ENCODE measurements around the gene SMYD3.

The SMYD3 gene

DNA sequence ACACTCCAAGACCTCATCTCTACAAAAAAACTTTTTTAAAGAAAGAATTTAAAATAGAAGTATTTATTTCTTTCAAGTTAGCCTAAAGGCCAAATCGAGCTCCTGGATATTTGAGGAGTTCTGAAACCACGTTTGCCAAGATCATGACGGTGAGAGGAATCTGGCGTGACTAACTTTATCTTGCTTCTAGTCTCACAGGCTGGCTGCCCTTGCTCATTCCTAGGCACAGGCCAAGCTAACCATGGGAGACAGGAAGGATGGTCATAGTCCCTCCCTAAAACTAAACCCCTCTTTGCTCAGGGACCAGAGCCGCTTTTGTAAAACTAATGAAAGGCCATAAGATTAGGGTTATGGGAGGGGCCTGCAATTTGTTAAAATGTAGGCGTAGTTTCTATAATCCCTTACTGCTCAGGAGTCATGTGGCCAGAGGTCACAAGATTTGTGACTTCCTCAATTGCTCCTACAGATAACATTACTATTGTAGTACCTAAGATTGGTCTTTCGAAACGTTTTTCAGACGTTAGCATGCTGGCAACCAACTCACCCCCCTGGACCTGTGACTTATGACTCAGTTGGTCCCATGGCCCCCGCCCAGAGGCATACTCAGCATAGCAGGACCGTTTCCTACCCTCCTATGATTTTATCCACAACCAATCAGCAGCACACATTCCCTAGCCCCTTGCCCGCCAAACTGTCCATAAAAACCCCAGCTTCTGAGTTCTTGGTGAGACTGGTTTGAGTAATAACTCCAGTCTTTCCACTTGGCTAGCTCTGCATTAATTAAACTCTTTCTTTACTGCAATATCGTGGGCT, 425.0 kb downstream of the SMYD3 start:
- CTCF ChIA-PET = no interaction called here
- no peak for TF ChIP-seq HDGF (IDR thresholded peaks at IDR 0.05; ENCODE audit: borderline replicate concordance)
- no peak for TF ChIP-seq ELF4 (IDR thresholded peaks at IDR 0.05)
- TF ChIP-seq FOXM1 (IDR thresholded peaks at IDR 0.05; ENCODE audit: borderline replicate concordance) = no peak
- POLR2A ChIA-PET = no interaction called here
- no peak for DNase-seq (ENCODE audit: extremely low spot score)

DNA sequence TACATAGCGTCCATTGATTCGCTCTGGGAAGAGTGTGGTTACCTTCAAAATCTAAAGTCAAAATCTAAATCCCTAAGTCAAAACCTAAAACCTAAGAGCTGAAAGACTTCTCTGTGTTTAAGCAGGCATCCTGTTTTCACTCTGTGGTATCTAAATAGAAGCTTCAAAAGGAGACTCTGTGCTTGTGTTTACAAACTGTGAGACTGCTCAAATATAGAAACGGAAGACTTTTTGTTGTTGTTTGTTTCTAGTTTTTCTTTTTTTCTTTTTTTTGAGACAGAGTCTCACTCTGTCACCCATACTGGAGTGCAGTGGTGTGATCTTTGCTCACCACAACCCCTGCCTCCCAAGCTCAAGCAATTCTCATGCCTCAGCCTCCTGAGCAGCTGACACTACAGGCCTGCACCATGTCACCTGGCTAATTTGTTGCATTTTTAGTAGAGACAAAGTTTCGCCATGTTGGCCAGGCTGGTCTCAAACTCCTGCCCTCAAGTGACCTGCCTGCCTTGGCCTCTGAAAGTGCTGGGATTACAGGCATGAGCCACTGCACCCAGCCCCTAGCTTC, 425.9 kb downstream of the SMYD3 start:
- TF ChIP-seq LEF1 (IDR thresholded peaks at IDR 0.05; ENCODE audit: borderline replicate concordance) (no peak), CTBP1 (IDR thresholded peaks at IDR 0.05; ENCODE audit: borderline replicate concordance) (no peak), FOXM1 (IDR thresholded peaks at IDR 0.05; ENCODE audit: borderline replicate concordance) (no peak), ELF4 (IDR thresholded peaks at IDR 0.05) (no peak), FOXK2 (IDR thresholded peaks at IDR 0.05) (no peak), ARNT (IDR thresholded peaks at IDR 0.05) (no peak), SUZ12 (IDR thresholded peaks at IDR 0.05) (no peak), FOXA1 (IDR thresholded peaks at IDR 0.05) (no peak), HDGF (IDR thresholded peaks at IDR 0.05; ENCODE audit: borderline replicate concordance) (no peak), SP1 (IDR thresholded peaks at IDR 0.05) (no peak), L3MBTL2 (conservative IDR thresholded peaks at IDR 0.05) (no peak)
- POLR2A ChIA-PET = no interaction called here
- DNase-seq (ENCODE audit: extremely low spot score) = no peak
- CTCF ChIA-PET = no interaction called here

GRCh38 chr1:246080031-246080430, 427.0 kb downstream of the SMYD3 start:
- POLR2A ChIA-PET = no interaction called here
- CTCF ChIA-PET = no interaction called here
- TF ChIP-seq FOXM1 (IDR thresholded peaks at IDR 0.05; ENCODE audit: borderline replicate concordance) (no peak), FOXK2 (IDR thresholded peaks at IDR 0.05) (no peak), BHLHE40 (IDR thresholded peaks at IDR 0.05; ENCODE audit: borderline replicate concordance) (no peak), LEF1 (IDR thresholded peaks at IDR 0.05; ENCODE audit: borderline replicate concordance) (no peak)
- DNase-seq (ENCODE audit: extremely low spot score) = no peak

DNA sequence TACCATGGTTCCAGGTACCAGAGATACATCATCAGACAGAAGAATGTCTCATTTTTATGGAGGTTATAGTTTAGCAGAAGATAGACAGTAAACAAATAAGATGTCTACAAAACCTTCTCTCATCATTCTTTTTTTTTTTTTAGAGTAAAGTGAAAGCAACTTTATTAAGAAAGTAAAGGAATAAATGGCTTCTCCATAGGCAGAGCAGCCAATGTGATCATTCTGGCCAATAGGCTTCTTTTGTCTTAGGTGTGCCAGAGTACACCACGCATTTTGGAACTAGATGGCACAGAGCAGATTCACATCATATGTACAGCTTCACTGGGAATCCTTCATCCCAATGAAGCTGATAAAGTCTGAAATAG, 428.2 kb downstream of the SMYD3 start:
- TF ChIP-seq BHLHE40 (IDR thresholded peaks at IDR 0.05; ENCODE audit: borderline replicate concordance) = no peak
- no peak for TF ChIP-seq FOXA1 (IDR thresholded peaks at IDR 0.05)
- no peak for TF ChIP-seq FOXK2 (IDR thresholded peaks at IDR 0.05)
- TF ChIP-seq PKNOX1 (IDR thresholded peaks at IDR 0.05) = no peak
- TF ChIP-seq ELF4 (IDR thresholded peaks at IDR 0.05) = no peak
- no peak for TF ChIP-seq CTBP1 (IDR thresholded peaks at IDR 0.05; ENCODE audit: borderline replicate concordance)
- no peak for TF ChIP-seq FOXM1 (IDR thresholded peaks at IDR 0.05; ENCODE audit: borderline replicate concordance)
- no peak for TF ChIP-seq SUZ12 (IDR thresholded peaks at IDR 0.05)
- TF ChIP-seq LEF1 (IDR thresholded peaks at IDR 0.05; ENCODE audit: borderline replicate concordance) = no peak
- CTCF ChIA-PET = no interaction called here
- POLR2A ChIA-PET = no interaction called here
- no peak for DNase-seq (ENCODE audit: extremely low spot score)

GRCh38 chr1:246078126-246078887, 428.8 kb downstream of the SMYD3 start:
- ChIA-PET CTCF (no interaction called here), POLR2A (no interaction called here)
- no peak for DNase-seq (ENCODE audit: extremely low spot score)
- no peak for TF ChIP-seq L3MBTL2 (conservative IDR thresholded peaks at IDR 0.05)
- TF ChIP-seq TARDBP (IDR thresholded peaks at IDR 0.05) = no peak
- no peak for TF ChIP-seq FOXK2 (IDR thresholded peaks at IDR 0.05)
- TF ChIP-seq PKNOX1 (IDR thresholded peaks at IDR 0.05) = no peak
- no peak for TF ChIP-seq HDGF (IDR thresholded peaks at IDR 0.05; ENCODE audit: borderline replicate concordance)
- no peak for TF ChIP-seq ARNT (IDR thresholded peaks at IDR 0.05)
- no peak for TF ChIP-seq SP1 (IDR thresholded peaks at IDR 0.05)
- no peak for TF ChIP-seq ELF4 (IDR thresholded peaks at IDR 0.05)
- TF ChIP-seq SUZ12 (IDR thresholded peaks at IDR 0.05) = no peak
- no peak for TF ChIP-seq LEF1 (IDR thresholded peaks at IDR 0.05; ENCODE audit: borderline replicate concordance)
- no peak for TF ChIP-seq FOXM1 (IDR thresholded peaks at IDR 0.05; ENCODE audit: borderline replicate concordance)
- no peak for TF ChIP-seq FOXA1 (IDR thresholded peaks at IDR 0.05)
- no peak for TF ChIP-seq BHLHE40 (IDR thresholded peaks at IDR 0.05; ENCODE audit: borderline replicate concordance)

DNA sequence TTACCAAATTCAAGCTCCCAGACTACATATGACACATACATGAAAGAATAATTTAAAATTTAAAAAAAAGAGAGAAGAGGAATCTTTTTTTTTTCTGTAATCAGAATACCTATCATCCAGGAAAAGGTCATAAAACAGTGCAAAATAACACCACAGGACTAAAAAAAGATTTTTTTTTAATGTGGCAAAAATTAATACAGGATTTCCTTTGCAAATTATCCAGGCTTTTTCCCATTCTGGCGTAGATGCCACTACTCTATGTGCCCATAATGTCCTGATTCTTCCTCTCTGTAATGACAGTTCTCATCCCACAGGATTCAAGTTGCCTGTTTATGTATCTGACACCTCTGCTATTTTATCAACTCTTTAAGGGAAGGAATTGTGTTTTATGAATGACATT, 429.6 kb downstream of the SMYD3 start:
- TF ChIP-seq ZNF384 (IDR thresholded peaks at IDR 0.05) (no peak), BHLHE40 (IDR thresholded peaks at IDR 0.05; ENCODE audit: borderline replicate concordance) (no peak), FOXM1 (IDR thresholded peaks at IDR 0.05; ENCODE audit: borderline replicate concordance) (no peak), PKNOX1 (IDR thresholded peaks at IDR 0.05) (no peak), L3MBTL2 (conservative IDR thresholded peaks at IDR 0.05) (no peak), CTBP1 (IDR thresholded peaks at IDR 0.05; ENCODE audit: borderline replicate concordance) (no peak), SUZ12 (IDR thresholded peaks at IDR 0.05) (no peak), LEF1 (IDR thresholded peaks at IDR 0.05; ENCODE audit: borderline replicate concordance) (no peak), FOXA1 (IDR thresholded peaks at IDR 0.05) (no peak), SP1 (IDR thresholded peaks at IDR 0.05) (no peak), NFRKB (IDR thresholded peaks at IDR 0.05) (no peak), FOXK2 (IDR thresholded peaks at IDR 0.05) (no peak), TARDBP (IDR thresholded peaks at IDR 0.05) (no peak), HDGF (IDR thresholded peaks at IDR 0.05; ENCODE audit: borderline replicate concordance) (no peak), ARNT (IDR thresholded peaks at IDR 0.05) (no peak)
- ChIA-PET CTCF (no interaction called here), POLR2A (no interaction called here)
- no peak for DNase-seq (ENCODE audit: extremely low spot score)

Data from HEK293T (cell line).